ENCODE data around the gene KCND2. TPM values are rescaled to one million over a fixed set of nuclear protein-coding genes. Genes with fewer than 3 reads are reported as not detected.
"Not testable (repeated sequence)": the region's sequence is repeated elsewhere in the genome, so short reads cannot be mapped to it uniquely, and the experiment has no call there.

Gene KCND2
- total RNA-seq, 1 donor from 2014 or later, result 0.46 TPM

DNA sequence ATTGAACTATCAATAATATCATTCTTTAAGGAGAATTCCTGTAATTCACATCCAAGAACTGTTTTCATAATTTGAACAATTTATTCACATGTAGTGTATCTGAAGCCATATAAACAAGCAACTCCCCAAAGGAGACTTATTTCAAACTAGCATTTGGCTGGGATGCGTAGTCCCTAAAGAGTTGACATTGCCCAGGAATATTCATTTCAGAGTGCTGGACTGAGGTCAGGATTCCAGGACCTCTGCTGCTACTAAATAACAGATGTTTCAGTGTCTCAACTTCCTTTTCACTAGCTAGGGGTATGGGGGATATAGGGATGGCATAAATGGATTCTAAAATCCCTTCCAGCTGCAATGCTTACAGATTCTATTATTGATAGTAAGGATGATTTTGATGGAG, 408.0 kb downstream of the KCND2 start:
- H3K27me3 Mint-ChIP-seq (ENCODE audit: unreplicated experiment), result no peaks in the 10 kb centered on the region
- H3K9me3 Mint-ChIP-seq (ENCODE audit: unreplicated experiment), result no peaks in the 10 kb centered on the region
- H3K4me1 Mint-ChIP-seq (ENCODE audit: unreplicated experiment), result peaks cover 5% of the 10 kb centered on the region
- no peaks in the 10 kb centered on the region for H3K36me3 Mint-ChIP-seq (ENCODE audit: unreplicated experiment)
- H3K4me3 Mint-ChIP-seq (ENCODE audit: unreplicated experiment), result no peak overlapping the region
- DNase-seq (ENCODE audit: extremely low spot score, unreplicated experiment), result no peak
- no peak overlapping the region for H3K27ac Mint-ChIP-seq (ENCODE audit: unreplicated experiment)
- TF ChIP-seq, protein P1, sequence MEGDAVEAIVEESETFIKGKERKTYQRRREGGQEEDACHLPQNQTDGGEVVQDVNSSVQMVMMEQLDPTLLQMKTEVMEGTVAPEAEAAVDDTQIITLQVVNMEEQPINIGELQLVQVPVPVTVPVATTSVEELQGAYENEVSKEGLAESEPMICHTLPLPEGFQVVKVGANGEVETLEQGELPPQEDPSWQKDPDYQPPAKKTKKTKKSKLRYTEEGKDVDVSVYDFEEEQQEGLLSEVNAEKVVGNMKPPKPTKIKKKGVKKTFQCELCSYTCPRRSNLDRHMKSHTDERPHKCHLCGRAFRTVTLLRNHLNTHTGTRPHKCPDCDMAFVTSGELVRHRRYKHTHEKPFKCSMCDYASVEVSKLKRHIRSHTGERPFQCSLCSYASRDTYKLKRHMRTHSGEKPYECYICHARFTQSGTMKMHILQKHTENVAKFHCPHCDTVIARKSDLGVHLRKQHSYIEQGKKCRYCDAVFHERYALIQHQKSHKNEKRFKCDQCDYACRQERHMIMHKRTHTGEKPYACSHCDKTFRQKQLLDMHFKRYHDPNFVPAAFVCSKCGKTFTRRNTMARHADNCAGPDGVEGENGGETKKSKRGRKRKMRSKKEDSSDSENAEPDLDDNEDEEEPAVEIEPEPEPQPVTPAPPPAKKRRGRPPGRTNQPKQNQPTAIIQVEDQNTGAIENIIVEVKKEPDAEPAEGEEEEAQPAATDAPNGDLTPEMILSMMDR (IDR thresholded peaks at IDR 0.05), result no peak

DNA sequence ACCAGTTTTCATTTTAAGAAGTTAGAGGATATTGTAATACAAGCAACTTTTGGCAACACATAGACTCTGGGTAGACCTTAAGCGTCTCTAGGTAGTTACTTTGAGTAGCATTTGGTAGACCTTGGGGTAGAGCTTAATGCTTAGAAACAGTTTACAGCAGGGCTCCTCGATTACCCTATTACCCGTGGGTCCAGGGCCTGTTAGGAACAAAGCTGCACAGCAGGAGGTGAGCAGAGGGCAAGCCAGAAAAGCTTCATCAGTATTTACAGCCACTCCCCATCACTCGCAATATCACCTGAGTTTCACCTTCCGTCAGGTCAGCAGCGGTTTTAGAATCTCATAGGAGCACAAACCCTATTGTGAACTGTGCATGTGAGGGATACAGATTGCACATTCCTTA, 411.5 kb downstream of the KCND2 start:
- Mint-ChIP-seq H3K4me1 (ENCODE audit: unreplicated experiment) (peaks cover 5% of the 10 kb centered on the region), H3K27me3 (ENCODE audit: unreplicated experiment) (no peaks in the 10 kb centered on the region), H3K9me3 (ENCODE audit: unreplicated experiment) (no peaks in the 10 kb centered on the region), H3K36me3 (ENCODE audit: unreplicated experiment) (no peaks in the 10 kb centered on the region), H3K4me3 (ENCODE audit: unreplicated experiment) (no peak overlapping the region), H3K27ac (ENCODE audit: unreplicated experiment) (no peak overlapping the region)
- DNase-seq (ENCODE audit: extremely low spot score, unreplicated experiment), result no peak
- TF ChIP-seq, protein P1 (IDR thresholded peaks at IDR 0.05), result no peak

DNA sequence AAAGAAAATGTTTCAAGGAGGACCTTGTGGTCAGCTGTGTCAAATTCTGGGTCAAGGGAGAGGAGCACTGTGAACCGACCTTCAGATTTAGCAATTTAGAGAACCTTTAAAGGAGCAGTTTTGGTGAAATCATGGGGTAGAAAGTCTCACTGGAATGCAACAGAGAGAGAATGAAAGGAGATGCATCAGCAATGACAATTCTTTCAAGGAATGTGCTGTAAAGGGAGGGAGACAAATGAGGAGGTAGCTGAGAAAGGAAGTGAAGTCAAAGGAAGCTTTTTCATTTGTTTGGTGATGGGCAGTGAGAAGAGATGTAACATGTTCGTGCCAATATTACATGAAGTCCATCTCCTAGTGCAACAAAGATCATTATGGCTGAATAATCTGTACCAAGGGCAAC, 418.9 kb downstream of the KCND2 start:
- peaks cover 4% of the 10 kb centered on the region for H3K9me3 Mint-ChIP-seq (ENCODE audit: unreplicated experiment)
- TF ChIP-seq, protein P1 (IDR thresholded peaks at IDR 0.05), result no peak
- H3K27me3 Mint-ChIP-seq (ENCODE audit: unreplicated experiment), result peaks cover 2% of the 10 kb centered on the region
- DNase-seq (ENCODE audit: extremely low spot score, unreplicated experiment), result no peak
- H3K4me3 Mint-ChIP-seq (ENCODE audit: unreplicated experiment), result no peak overlapping the region
- no peaks in the 10 kb centered on the region for H3K4me1 Mint-ChIP-seq (ENCODE audit: unreplicated experiment)
- H3K36me3 Mint-ChIP-seq (ENCODE audit: unreplicated experiment), result no peaks in the 10 kb centered on the region
- no peak overlapping the region for H3K27ac Mint-ChIP-seq (ENCODE audit: unreplicated experiment)

DNA sequence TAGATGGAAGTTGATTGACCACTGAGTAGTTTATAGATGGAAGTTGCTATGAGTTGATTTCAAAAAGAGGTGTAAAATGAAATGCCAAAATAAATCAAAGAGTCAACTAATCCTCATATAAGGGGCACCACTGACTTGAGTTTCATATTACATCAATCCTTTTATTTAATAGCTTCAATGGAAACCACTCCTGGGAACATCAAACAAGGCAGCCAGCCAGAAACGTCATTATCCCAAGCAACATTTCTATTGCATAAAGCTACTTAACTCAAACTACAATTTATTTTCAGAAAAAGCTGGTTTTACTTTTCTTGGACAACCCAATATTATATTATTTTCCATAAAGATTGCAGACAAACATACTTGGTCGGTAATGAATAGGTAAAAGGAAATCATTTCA, 422.9 kb downstream of the KCND2 start:
- DNase-seq (ENCODE audit: extremely low spot score, unreplicated experiment), result no peak
- peaks cover 4% of the 10 kb centered on the region for H3K9me3 Mint-ChIP-seq (ENCODE audit: unreplicated experiment)
- no peaks in the 10 kb centered on the region for H3K36me3 Mint-ChIP-seq (ENCODE audit: unreplicated experiment)
- H3K4me1 Mint-ChIP-seq (ENCODE audit: unreplicated experiment), result no peaks in the 10 kb centered on the region
- H3K27ac Mint-ChIP-seq (ENCODE audit: unreplicated experiment), result no peak overlapping the region
- H3K27me3 Mint-ChIP-seq (ENCODE audit: unreplicated experiment), result peaks cover 2% of the 10 kb centered on the region
- no peak overlapping the region for H3K4me3 Mint-ChIP-seq (ENCODE audit: unreplicated experiment)
- TF ChIP-seq, protein P1 (IDR thresholded peaks at IDR 0.05), result no peak

DNA sequence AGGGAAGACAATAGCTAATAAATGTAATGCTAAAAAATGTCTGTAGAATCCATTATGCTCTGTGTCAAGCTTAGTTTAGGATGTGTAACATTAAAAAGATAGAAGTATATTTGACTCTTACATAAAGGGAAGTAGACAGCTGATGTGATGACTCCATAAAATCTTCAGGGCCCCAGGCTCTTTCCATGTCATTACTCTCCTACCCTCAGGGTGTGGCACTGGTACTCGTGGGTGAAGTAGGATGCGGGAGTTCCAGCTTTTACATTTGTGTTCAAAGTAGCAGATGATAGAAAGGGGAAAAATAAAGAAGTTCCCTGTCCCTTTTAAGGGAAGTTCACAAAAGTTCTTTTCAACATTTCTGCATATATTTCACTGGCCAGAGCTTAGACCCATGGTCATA, 427.8 kb downstream of the KCND2 start:
- Mint-ChIP-seq H3K4me3 (ENCODE audit: unreplicated experiment) (no peak overlapping the region), H3K4me1 (ENCODE audit: unreplicated experiment) (no peaks in the 10 kb centered on the region), H3K27me3 (ENCODE audit: unreplicated experiment) (peaks cover 2% of the 10 kb centered on the region), H3K36me3 (ENCODE audit: unreplicated experiment) (no peaks in the 10 kb centered on the region), H3K27ac (ENCODE audit: unreplicated experiment) (no peak overlapping the region), H3K9me3 (ENCODE audit: unreplicated experiment) (peaks cover 4% of the 10 kb centered on the region)
- no peak for DNase-seq (ENCODE audit: extremely low spot score, unreplicated experiment)
- TF ChIP-seq, protein P1 (IDR thresholded peaks at IDR 0.05), result no peak

DNA sequence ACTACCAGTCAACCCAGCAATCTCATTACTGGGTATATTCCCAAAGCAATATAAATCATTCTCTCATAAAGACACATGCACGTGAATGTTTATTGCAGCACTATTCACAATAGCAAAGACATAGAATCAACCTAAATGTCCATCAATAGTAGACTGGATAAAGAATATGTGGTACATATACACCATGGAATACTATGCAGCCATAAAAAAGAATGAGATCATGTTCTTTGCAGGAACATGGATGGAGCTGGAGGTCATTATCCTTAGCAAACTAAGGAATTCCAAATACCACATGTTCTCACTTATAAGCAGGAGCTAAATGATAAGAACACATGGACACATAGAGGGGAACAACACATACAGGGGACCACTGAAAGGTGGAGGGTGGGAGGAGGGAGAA, 429.4 kb downstream of the KCND2 start:
- H3K27me3 Mint-ChIP-seq (ENCODE audit: unreplicated experiment); H3K4me3 Mint-ChIP-seq (ENCODE audit: unreplicated experiment); DNase-seq (ENCODE audit: extremely low spot score, unreplicated experiment); H3K36me3 Mint-ChIP-seq (ENCODE audit: unreplicated experiment); H3K9me3 Mint-ChIP-seq (ENCODE audit: unreplicated experiment); H3K27ac Mint-ChIP-seq (ENCODE audit: unreplicated experiment); H3K4me1 Mint-ChIP-seq (ENCODE audit: unreplicated experiment): not testable (repeated sequence)

All from osteocyte (in vitro differentiated cells).